HG02970 (cell line): ENCODE measurements around the gene ZNRF2.

Experiments used
- ATAC-seq: cut with Tn5 transposase; IDR thresholded peaks from one replicate; pipeline ENCODE4 v1.9.1; 2021; ENCODE audit warnings: mild to moderate bottlenecking, moderate library complexity, moderate number of reproducible peaks; ENCODE audit not compliant: unreplicated experiment, low FRiP score

Gene ZNRF2

GRCh38 chr7:30391806-30392205, 107.4 kb downstream of the ZNRF2 start:
- no peak for ATAC-seq

GRCh38 chr7:30395676-30396075, 111.3 kb downstream of the ZNRF2 start:
- ATAC-seq: no peak

- ATAC-seq: no peak
Observed at GRCh38 chr7:30396389-30396788, 112.0 kb downstream of the ZNRF2 start.

GRCh38 chr7:30403477-30403876, 119.1 kb downstream of the ZNRF2 start:
- ATAC-seq: no peak

GRCh38 chr7:30405179-30405578, 120.8 kb downstream of the ZNRF2 start:
- no peak for ATAC-seq

GRCh38 chr7:30406664-30407425, 122.4 kb downstream of the ZNRF2 start:
- no peak for ATAC-seq

GRCh38 chr7:30411173-30411572, 126.8 kb downstream of the ZNRF2 start:
- ATAC-seq: no peak

GRCh38 chr7:30411897-30412296, 127.5 kb downstream of the ZNRF2 start:
- no peak for ATAC-seq

GRCh38 chr7:30412782-30413504, 128.5 kb downstream of the ZNRF2 start:
- ATAC-seq: no peak

GRCh38 chr7:30413864-30414263, 129.5 kb downstream of the ZNRF2 start:
- ATAC-seq: no peak
